Fibroblast of lung (primary cell): ENCODE data around the gene CLEC11A. TPM values are rescaled to one million over a fixed set of nuclear protein-coding genes. Genes with fewer than 3 reads are reported as not detected.

Experiments used
- DNase-seq, 2 donors: peaks; one replicate each; pipeline versions ENCODE4 v3.0.0 to v3.0.0-alpha.2; 2010; ENCODE audit warnings: low read depth in 2 of 2
- H2AFZ ChIP-seq: 2 replicates; pipeline ENCODE4 v1.5.1; 2012; ENCODE audit warnings: low read length, control low read depth, inconsistent platforms
- H3K27ac ChIP-seq: 2 replicates; pipeline ENCODE4 v1.5.1; 2011; ENCODE audit warnings: low read length, control low read depth; ENCODE audit not compliant: insufficient read depth
- H3K27me3 ChIP-seq: 2 replicates; pipeline ENCODE4 v1.5.1; 2011; ENCODE audit warnings: mild to moderate bottlenecking, low read length; ENCODE audit not compliant: control insufficient read depth, insufficient read depth
- H3K36me3 ChIP-seq: 2 replicates; pipeline ENCODE4 v1.5.1; 2011; ENCODE audit warnings: low read length; ENCODE audit not compliant: control insufficient read depth, insufficient read depth
- H3K4me1 ChIP-seq: 2 replicates; pipeline ENCODE4 v1.5.1; 2011; ENCODE audit warnings: low read length; ENCODE audit not compliant: control insufficient read depth, insufficient read depth; ENCODE audit errors: extremely low read depth
- H3K4me2 ChIP-seq: 2 replicates; pipeline ENCODE4 v1.5.1; 2011; ENCODE audit warnings: low read length, control low read depth; ENCODE audit not compliant: insufficient read depth; ENCODE audit errors: extremely low read depth
- H3K4me3 ChIP-seq, 4 experiments: fragments of 200-600 bp in 1 of 4; sonication (generic) in 1 of 4; replicated peaks in 1 of 4; 2 replicates each; pipeline ENCODE4 v1.5.1; 2011 to 2016; ENCODE audit warnings: low read length in 4 of 4, low read depth in 3 of 4, mild to moderate bottlenecking in 3 of 4, control low read depth in 2 of 4, inconsistent platforms in 1 of 4, mixed read lengths in 1 of 4; ENCODE audit not compliant: insufficient read depth in 1 of 4; ENCODE audit errors: control extremely low read depth in 1 of 4
- H3K79me2 ChIP-seq: 2 replicates; pipeline ENCODE4 v1.5.1; 2012; ENCODE audit warnings: mild to moderate bottlenecking, low read length, inconsistent platforms; ENCODE audit not compliant: control insufficient read depth, insufficient read depth
- H3K9ac ChIP-seq: 2 replicates; pipeline ENCODE4 v1.5.1; 2011; ENCODE audit warnings: mild to moderate bottlenecking, low read length, control low read depth; ENCODE audit not compliant: insufficient read depth
- H3K9me3 ChIP-seq: 2 replicates; pipeline ENCODE4 v1.5.1; 2012; ENCODE audit warnings: low read depth, low read length; ENCODE audit not compliant: control insufficient read depth, insufficient read depth
- H4K20me1 ChIP-seq: 2 replicates; pipeline ENCODE4 v1.5.1; 2011; ENCODE audit warnings: low read length; ENCODE audit not compliant: control insufficient read depth, insufficient read depth; ENCODE audit errors: extremely low read depth
- EZH2 ChIP-seq: IDR thresholded peaks from 2 replicates; pipeline ENCODE4 v1.5.1; 2012; ENCODE audit warnings: low read length, control low read depth, mild to moderate bottlenecking; ENCODE audit errors: missing control alignments
- polyA plus RNA-seq, 2 donors: library from polyadenylated mRNA; depleted of rRNA in 1 of 2; stranded (reverse) in 1 of 2; unstranded in 1 of 2; fragments of >200 nt; gene quantifications; 2 replicates each; pipeline ENCODE4 v1.2.1, GENCODE V29; 2011 to 2012; ENCODE audit warnings: missing spikeins in 1 of 2
- total RNA-seq: library from RNA; depleted of rRNA; stranded (reverse); fragments of >200 nt; gene quantifications from 2 replicates; pipeline ENCODE4 v1.2.1, GENCODE V29; 2014
- TF ChIP-seq, protein P1 (sequence below), 2 donors: IDR thresholded peaks in 1 of 2; conservative IDR thresholded peaks in 1 of 2; 1 replicate in 1 of 2; 2 replicates in 1 of 2; pipeline ENCODE4 v1.5.1; 2011 to 2012; ENCODE audit warnings: low read length in 2 of 2, control low read depth in 1 of 2, inconsistent platforms in 1 of 2, low read depth in 1 of 2, mild to moderate bottlenecking in 1 of 2

The CLEC11A gene
- total and polyA plus RNA-seq, 2 donors (not counting 1 experiment from before 2014, with no cell fraction given), result 22.5 to 69.4 TPM

DNA sequence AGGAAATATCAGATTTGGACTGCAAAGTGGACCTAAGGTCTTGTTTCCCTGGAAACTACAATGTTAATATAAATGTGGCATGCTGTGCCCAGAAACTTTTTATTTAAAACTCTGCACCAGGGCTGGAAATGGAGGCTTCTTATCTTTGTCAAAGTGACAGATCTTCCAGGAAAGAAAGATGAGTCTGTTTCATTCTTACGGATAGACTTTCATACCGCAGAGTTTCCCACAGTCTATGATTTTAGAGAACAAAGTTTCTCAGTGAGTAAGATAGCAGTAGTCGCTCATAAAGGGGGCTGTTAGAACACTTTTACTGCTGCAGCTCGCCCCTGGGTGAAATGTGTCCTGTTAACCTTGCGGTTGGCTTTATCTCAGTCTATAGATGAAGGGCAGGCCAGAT lies 6.7 kb downstream of the CLEC11A start:
- H2AFZ ChIP-seq, result no peak overlapping the region
- no peak overlapping the region for H3K9ac ChIP-seq
- no peak for DNase-seq

DNA sequence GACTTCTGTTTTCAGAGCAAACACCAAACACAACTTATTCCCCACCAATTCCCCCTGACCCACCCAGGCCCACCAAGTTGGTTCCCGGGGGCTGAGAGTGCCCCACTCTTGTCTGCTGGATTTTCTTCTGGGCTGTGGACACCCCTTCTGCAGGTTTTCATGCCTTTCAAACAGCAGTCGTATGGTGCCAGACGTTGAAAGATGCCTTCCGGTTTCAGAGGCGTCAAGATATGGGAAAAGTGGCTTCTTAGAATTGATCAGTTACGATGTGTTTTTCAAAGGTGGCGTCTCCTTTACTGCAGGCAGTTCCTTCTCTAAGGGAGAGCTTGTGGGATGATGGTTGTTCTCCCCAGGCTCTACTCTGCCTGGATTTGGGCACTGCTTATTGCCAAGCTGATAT lies 12.7 kb downstream of the CLEC11A start:
- H2AFZ ChIP-seq, result no peak overlapping the region
- H3K4me3 ChIP-seq, result no peak overlapping the region
- no peaks in the 10 kb centered on the region for H3K27me3 ChIP-seq
- no peaks in the 10 kb centered on the region for H3K4me1 ChIP-seq
- H4K20me1 ChIP-seq, result no peaks in the 10 kb centered on the region
- no peak overlapping the region for H3K4me2 ChIP-seq
- no peak for TF ChIP-seq EZH2
- TF ChIP-seq, protein P1, sequence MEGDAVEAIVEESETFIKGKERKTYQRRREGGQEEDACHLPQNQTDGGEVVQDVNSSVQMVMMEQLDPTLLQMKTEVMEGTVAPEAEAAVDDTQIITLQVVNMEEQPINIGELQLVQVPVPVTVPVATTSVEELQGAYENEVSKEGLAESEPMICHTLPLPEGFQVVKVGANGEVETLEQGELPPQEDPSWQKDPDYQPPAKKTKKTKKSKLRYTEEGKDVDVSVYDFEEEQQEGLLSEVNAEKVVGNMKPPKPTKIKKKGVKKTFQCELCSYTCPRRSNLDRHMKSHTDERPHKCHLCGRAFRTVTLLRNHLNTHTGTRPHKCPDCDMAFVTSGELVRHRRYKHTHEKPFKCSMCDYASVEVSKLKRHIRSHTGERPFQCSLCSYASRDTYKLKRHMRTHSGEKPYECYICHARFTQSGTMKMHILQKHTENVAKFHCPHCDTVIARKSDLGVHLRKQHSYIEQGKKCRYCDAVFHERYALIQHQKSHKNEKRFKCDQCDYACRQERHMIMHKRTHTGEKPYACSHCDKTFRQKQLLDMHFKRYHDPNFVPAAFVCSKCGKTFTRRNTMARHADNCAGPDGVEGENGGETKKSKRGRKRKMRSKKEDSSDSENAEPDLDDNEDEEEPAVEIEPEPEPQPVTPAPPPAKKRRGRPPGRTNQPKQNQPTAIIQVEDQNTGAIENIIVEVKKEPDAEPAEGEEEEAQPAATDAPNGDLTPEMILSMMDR (conservative IDR thresholded peaks at IDR 0.05 in 1 of 2, IDR thresholded peaks at IDR 0.05 in 1 of 2; ENCODE audit: low read depth in 1 of 2, low read length in 2 of 2), result no peak
- H3K9me3 ChIP-seq, result no peaks in the 10 kb centered on the region
- no peaks in the 10 kb centered on the region for H3K79me2 ChIP-seq
- DNase-seq, result no peak
- H3K27ac ChIP-seq, result no peak overlapping the region
- no peak overlapping the region for H3K9ac ChIP-seq
- no peaks in the 10 kb centered on the region for H3K36me3 ChIP-seq

More for the DNA sequence above, 6.7 kb downstream of the CLEC11A start:
- Histone ChIP-seq H3K36me3 (peaks cover 2% of the 10 kb centered on the region), H3K9me3 (no peaks in the 10 kb centered on the region), H3K27ac (no peak overlapping the region), H3K4me1 (peaks cover 7% of the 10 kb centered on the region), H3K4me3 (no peak overlapping the region), H3K4me2 (no peak overlapping the region), H3K79me2 (peaks cover 8% of the 10 kb centered on the region), H4K20me1 (no peaks in the 10 kb centered on the region), H3K27me3 (no peaks in the 10 kb centered on the region)
- TF ChIP-seq EZH2, result no peak
- TF ChIP-seq, protein P1 (conservative IDR thresholded peaks at IDR 0.05 in 1 of 2, IDR thresholded peaks at IDR 0.05 in 1 of 2; ENCODE audit: low read depth in 1 of 2, low read length in 2 of 2), result no peak

DNA sequence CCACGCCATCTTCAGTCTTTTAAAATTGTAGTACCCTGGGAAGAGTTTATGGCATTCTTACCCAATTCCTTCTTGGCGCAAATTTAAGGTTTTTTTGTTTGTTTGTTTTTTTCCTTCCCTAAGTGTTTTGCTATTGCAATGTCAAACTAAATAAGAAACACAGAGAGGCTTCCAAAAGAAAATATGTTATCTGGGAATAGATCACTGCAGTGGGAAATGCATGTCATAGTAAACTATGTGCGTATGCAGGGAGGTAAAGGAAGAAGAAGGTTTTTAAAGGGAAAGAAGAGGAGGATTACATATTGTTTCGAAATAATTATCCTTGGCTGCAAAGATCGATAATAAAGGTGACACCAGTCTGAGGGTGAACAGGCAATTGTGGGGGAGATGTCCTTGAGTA lies 13.2 kb downstream of the CLEC11A start:
- no peaks in the 10 kb centered on the region for H3K9me3 ChIP-seq
- no peak overlapping the region for H3K4me2 ChIP-seq
- TF ChIP-seq EZH2, result no peak
- TF ChIP-seq, protein P1 (conservative IDR thresholded peaks at IDR 0.05 in 1 of 2, IDR thresholded peaks at IDR 0.05 in 1 of 2; ENCODE audit: low read depth in 1 of 2, low read length in 2 of 2), result no peak
- no peaks in the 10 kb centered on the region for H4K20me1 ChIP-seq
- DNase-seq, result no peak
- H3K79me2 ChIP-seq, result no peaks in the 10 kb centered on the region
- H3K27ac ChIP-seq, result no peak overlapping the region
- H3K27me3 ChIP-seq, result no peaks in the 10 kb centered on the region
- H3K36me3 ChIP-seq, result no peaks in the 10 kb centered on the region
- H3K4me3 ChIP-seq, result no peak overlapping the region
- no peak overlapping the region for H2AFZ ChIP-seq
- no peak overlapping the region for H3K9ac ChIP-seq
- no peaks in the 10 kb centered on the region for H3K4me1 ChIP-seq
